ENCODE results near the gene GPATCH8.
A peak's percentile ranks its signal among the peaks of the same experiment; 100 is the strongest.
"Not testable (repeated sequence)": the region's sequence is repeated elsewhere in the genome, so short reads cannot be mapped to it uniquely, and the experiment has no call there.

GPATCH8 gene

DNA sequence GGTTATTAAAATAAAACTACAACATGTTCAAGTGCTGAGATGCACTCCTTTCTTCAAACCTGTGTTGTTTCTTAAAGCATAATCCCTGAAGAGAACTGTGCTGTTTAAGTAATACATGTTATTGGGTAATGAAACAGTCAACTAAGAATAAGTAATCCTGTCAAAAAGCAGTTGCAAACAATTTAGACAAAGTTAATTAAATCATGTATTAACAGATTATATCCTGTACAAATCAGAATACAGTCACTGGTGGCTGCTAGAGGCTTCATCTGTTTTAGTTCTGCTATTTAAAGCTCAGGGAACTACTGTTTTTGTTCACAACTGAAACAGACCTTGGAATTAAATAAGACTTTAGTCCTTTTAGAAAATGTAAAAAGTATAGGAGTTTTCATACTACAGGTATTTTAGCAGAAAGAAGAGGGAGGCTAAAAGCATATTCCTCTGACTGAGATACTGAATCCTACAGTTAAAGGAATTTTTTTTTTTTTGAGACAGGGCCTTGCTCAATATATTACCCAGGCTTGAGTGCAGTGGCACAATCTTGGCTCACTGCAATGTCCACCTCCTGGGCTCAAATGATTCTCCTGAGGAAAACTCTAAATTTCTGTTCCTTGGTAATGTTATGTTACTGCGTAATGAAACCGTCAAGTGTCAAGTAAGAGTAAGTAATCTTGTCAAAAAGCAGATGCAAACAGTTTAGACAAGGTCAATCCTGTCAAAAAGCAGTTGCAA lies 86.5 kb downstream of the GPATCH8 start:
- no peak for DNase-seq
- in situ Hi-C loops (cut with HindIII; ENCODE audit: low pct_ligation_motif_present, low pct_unique_long_range_greater_than_20kb, low sequenced_read_pairs) = no loop called here

DNA sequence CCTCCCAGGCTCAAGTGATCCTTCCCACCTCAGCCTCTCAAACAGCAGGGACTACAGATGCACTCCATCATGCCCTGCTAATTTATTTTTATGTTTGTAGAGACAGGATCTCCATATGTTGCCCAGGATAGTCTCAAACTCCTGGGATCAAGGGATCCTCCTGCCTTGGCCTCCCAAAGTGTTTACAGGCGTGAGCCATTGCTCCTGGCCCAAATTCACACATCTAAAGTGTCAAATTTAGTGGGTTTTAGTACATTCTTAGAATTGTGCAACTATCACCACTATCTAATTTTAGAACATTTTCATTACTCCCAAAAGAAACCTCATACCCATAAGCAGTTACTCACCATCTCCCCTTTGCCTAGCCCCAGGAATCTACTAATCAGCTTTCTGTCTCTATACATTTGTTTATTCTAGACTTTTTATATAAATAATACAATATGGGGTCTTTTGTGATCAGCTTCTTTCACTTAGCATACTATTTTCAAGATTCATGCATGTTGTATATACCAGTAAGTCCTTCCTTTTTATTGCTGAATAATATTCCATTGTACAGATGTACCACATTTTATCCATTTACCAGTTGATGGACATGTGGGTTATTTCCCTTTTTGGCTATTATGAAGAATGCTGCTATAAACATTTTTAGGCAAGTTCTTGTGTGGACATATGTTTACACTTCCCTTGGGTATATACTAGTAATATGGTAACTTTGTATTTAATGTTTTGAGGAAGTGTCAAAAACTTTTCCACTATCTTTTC lies 88.6 kb downstream of the GPATCH8 start:
- DNase-seq = no peak
- in situ Hi-C loops (cut with HindIII; ENCODE audit: low pct_ligation_motif_present, low pct_unique_long_range_greater_than_20kb, low sequenced_read_pairs) = no loop called here

DNA sequence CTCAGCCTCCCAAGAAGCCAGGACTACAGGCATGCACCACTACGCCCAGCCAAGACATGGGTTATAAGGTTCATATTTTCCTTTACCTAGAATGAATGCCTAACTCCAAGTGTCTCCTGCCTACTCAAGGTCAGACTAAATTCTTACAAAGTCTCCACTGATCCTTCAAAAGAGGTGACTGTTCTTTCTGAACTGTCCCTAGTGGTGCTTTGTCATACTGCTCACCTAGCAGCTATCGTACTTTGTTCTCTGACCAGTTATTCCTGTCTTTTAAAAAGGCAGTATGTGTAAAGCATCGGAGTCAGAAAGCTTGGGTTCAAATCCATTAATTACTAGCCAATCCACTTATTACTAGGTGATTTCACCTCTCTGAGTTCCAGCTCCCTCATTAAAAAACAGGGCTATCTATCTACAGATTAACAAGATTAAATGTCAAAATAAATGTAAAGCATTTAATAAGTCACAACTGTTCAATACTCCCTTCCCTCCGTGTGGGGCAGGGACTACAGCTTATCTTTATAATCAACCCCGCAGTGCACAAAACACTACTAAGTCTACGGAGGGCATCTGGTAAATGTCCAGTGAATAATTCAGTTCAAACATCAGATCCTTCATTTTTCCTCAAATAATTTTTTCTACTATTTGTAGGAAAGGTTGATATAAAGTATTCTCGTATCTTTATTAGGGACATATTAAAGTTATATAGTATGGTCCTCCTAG lies 93.7 kb downstream of the GPATCH8 start:
- in situ Hi-C loops (cut with HindIII; ENCODE audit: low pct_ligation_motif_present, low pct_unique_long_range_greater_than_20kb, low sequenced_read_pairs) = no loop called here
- DNase-seq = no peak

DNA sequence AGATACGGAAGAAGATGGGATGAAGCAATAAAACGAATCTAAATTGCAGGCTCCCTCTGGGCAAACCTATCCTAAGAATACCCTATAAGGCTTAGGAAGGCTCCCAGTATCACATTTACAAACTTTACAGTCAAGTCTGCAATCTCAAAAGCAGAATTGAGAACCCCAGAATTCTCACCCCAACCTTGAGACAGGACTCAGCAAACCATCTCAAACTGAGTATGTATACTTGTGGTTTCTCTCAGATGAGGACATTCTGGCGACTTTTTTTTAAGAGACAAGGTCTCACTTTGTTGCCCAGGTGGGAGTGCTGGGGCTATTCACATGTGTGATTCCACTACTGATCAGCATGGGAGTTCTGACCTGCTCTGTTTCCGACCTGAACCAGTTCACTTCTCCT lies 94.4 kb downstream of the GPATCH8 start:
- in situ Hi-C loops (cut with HindIII; ENCODE audit: low pct_ligation_motif_present, low pct_unique_long_range_greater_than_20kb, low sequenced_read_pairs) = no loop called here
- DNase-seq = no peak

DNA sequence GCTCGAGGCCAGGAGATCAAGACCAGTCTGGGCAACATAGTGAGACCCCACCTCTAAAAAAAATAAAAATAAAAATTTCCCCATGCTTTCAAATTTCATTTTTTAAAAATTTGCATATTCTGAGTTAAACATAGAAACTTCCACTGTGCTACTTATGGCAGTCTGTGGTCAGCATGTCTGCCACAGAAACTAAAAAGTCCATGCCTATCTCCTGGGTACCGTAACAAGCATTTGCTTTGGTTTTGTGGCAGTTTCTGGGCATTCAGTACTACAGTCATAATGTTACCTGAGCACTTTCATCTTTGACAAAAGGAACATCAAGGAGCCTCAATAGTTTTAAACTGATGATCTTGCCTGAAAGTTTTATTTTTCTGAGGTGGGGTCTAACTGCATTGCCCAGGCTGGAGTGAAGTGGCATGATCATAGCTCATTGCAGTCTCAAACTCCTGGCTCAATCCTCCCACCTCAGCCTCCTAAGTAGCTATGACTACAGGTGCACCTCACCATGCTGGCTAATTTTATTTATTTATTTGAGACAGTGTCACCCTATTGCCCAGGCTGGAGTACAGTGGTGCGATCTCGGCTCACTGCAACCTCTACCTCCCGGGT lies 100.5 kb downstream of the GPATCH8 start:
- in situ Hi-C loops (cut with HindIII; ENCODE audit: low pct_ligation_motif_present, low pct_unique_long_range_greater_than_20kb, low sequenced_read_pairs) = no loop called here

DNA sequence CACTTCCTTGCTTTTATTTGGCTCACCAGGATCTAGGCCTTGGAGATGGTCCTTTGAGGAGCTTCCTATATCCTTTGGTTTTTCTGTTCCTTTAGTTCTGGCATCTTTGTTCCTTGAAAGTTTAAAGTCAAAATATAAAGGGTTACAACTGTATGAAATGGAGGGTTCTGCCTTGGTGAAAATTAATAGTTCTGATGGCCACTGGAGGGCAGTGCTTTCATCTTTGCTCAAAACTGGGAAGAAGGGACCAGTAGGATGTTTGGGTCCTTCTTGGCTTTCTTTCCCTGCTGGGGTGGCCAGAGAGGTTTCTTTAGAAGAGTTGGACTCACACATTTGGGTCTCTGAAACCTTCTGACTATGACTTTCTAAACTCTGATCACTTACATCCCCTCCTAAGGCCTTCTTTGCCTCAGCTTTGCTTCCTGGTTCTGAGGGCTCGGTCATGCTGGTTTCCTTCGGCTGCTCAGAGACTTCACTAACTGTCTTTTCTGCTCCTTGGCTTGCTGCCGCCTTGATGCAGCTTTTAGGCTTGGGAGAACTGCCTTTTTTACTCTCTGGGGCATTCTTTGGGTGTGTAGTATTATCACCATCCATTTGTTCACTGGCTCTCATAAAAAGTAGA lies 102.9 kb downstream of the GPATCH8 start:
- in situ Hi-C loops (cut with HindIII; ENCODE audit: low pct_ligation_motif_present, low pct_unique_long_range_greater_than_20kb, low sequenced_read_pairs) = no loop called here
- DNase-seq = peak; percentile 44

More for the DNA sequence above, 100.5 kb downstream of the GPATCH8 start:
- DNase-seq = no peak

DNA sequence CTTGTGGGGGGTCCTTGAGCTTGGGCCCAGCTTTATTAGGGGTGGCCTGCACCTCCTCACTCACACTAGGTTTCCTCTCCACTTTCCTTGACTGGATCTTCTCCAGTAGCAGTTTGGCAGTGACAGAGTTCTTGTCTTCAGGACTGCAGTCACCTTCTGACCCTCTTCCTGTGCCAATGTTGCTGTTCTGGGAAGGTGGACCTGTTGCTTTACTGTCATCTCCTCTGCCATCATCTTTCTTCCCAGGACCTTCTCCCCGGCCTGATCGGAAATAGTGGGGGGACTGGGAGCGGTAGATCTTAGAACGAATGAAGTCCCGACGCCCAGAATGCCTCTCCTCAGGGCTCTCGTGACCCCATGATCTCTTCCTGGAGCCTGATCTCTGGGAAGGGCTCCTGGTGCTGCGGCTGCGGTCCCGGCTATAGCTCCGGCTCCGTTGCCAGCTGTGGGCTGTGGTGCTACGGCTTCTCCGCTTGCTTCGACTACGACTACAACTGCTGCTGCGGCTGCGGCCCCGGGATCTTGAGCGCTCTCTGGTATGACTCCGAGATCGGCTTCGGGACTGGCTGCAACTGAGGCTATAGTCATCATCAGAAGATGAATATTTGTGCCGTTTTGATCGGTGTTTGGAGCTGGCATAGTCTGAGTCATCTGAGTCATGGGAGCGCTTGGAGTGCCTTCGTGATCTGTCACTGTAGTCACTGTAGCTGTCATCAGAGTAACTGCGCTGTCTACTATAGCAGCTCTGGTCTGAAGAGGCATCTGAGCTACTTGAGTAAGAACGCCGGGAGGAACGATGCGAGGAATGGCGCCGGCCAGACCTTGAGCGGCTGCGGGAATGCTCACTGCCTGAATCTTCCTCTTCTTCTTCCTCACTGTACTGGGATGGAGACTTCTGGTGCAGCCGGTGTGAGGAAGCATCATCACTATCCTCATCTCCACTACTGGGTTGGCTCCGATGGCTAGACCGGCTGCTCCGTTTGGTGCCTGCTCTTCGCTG lies 104.2 kb downstream of the GPATCH8 start:
- DNase-seq = no peak
- in situ Hi-C loops (cut with HindIII; ENCODE audit: low pct_ligation_motif_present, low pct_unique_long_range_greater_than_20kb, low sequenced_read_pairs) = no loop called here

DNA sequence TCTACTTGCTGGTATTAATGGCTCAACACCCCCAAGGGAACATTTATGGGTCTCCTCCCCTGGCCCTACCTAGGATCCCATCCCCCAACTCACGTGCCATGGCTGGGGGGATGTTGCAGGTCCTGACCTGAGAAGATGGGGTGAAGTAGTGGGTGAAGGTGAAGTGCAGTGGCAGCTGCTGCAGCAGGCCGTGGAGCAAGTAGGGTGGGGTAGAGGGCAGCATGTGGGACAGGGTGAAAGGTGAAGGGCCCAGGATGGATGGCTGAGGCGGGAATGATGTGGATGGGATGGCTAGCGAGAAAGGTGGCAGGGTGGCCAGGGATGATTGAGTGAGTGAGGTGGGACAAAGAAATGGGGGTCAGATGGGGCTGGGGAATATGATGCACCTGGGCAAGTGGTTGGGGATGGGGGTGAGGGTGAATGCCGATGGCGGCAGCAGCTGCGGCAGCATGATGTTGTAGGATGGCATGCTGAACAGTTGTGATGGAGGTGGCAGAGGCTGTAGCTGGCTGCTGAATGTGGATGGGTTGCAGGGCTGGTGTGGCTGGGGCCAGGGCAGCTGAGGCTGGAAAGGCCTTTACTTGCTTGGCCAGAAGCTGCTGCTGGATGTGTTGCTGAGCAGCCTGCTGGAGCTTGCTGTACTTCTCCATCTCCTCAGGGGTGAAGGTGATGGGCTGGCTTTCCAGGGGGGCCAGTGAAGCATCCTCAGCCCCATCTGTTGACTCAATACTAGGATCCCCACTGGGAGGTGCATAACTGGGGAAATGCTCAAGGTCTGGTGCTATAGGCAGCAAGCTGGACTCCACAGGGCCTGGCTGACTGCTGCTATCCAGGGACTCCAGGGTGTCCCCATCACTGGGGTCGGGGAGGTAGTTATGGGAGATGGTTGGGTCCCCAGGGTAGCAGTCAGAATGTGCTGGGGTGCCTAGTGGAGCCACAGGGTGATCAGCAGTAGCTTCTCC lies 105.4 kb downstream of the GPATCH8 start:
- in situ Hi-C loops (cut with HindIII; ENCODE audit: low pct_ligation_motif_present, low pct_unique_long_range_greater_than_20kb, low sequenced_read_pairs) = no loop called here

DNA sequence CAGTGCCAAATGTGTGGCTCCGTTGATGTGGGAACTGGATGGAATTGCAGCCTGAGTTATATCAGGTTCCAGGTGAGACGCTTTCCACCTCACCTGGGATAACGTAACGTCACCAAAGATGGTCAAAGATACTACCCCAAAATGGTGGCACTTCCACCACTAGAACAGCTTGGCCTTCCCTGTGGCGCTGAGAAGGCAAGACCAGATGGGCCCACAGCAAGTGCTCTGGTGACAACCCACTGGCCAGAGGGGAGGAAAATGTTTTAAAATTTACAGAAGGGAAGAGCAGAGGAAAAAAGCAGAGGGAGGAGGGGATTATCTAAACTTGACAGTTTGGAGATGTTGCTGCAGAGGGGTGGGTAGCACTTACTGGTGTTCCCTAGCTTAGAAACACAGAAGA lies 106.3 kb downstream of the GPATCH8 start:
- in situ Hi-C loops (cut with HindIII; ENCODE audit: low pct_ligation_motif_present, low pct_unique_long_range_greater_than_20kb, low sequenced_read_pairs) = no loop called here
- DNase-seq = no peak

More for the DNA sequence above, 105.4 kb downstream of the GPATCH8 start:
- DNase-seq = no peak

DNA sequence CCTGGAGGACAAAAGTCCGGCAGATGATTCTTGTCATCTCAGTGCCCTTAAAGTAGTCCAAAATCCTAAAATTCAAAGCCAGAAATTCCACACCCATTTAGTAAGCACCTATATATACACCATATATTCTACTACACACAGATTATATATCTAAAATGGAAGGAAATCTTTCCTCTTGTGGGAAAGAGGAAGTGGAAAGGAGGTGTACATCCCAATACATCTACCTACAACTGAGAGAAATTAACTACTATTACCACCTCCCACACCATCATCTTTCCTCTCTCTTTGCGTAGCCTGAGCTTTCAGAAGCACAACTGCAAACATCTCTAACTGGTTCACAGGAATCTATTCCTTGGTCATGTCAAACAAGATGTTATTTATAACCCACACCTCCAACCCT lies 108.4 kb downstream of the GPATCH8 start:
- DNase-seq = no peak
- in situ Hi-C loops (cut with HindIII; ENCODE audit: low pct_ligation_motif_present, low pct_unique_long_range_greater_than_20kb, low sequenced_read_pairs) = no loop called here

DNA sequence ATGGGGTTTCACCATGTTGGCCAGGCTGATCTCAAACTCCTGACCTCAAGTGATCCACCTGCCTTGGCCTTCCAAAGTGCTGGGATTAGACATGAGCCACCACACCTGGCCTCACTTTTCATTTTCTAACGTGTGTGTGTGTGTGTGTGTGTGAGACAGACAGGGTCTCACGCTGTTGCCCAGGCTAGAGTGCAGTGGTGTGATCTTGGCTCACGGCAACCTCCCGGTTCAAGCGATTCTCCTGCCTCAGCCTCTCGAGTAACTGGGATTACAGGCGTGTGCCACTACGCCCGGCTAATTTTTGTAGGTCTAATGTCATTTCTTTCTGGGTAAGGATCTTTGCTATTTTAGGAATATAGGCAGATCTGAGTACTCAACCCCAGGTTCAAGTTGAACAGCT lies 109.1 kb downstream of the GPATCH8 start:
- DNase-seq; in situ Hi-C loops (cut with HindIII; ENCODE audit: low pct_ligation_motif_present, low pct_unique_long_range_greater_than_20kb, low sequenced_read_pairs): not testable (repeated sequence)

DNA sequence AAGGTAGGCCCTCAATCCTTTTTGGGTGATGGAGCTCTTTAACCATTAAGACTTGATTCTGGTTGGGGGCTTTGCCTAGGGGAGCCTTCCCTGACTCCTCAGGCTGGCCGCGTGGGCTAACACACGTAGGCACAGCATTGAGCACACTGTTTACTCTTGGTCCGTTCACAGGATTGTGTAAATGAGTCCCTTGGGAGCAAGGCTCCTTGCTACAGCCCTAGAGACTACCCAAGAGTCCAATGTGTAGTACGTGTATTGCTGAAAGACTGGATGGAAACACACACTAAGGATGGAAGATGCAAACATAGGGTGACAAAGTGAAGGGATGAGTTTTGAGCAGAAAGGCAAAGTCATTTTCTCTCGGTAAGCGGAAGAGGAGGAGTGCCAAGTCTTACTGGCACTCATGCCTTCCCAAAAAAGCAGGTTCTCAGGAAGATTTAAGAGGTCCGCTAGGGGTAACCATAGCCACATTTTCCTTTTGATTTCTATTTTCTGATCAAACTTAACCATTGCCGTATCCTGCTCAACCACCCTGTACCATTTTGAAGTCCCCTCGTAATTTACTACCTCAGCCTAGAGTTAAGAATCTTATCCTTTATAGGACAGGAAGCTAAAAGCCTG lies 112.8 kb downstream of the GPATCH8 start:
- in situ Hi-C loops (cut with HindIII; ENCODE audit: low pct_ligation_motif_present, low pct_unique_long_range_greater_than_20kb, low sequenced_read_pairs) = no loop called here
- DNase-seq = no peak

DNA sequence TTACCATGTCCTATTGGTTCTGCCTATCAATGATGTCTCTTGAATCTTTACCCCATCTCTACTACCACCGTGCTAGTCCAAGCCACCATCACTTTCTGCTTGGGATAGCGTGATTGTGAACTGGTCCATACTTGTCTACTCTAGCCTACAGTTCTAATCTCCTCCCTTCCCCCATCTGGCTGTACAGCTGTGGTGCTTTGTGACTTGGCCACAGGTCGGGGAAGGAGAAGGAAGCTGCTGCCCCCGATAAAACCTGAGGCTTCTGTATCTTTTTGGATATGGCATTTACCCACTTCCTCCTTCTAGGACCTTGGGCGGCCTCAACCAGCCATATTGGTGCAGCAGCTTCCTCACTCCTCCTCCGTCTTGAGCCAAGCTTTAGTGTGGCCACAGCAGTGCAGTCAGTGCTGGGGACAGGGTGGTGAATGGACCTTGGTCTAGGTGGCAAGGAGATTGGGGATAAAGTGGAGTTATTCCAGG lies 113.4 kb downstream of the GPATCH8 start:
- in situ Hi-C loops (cut with HindIII; ENCODE audit: low pct_ligation_motif_present, low pct_unique_long_range_greater_than_20kb, low sequenced_read_pairs) = no loop called here
- no peak for DNase-seq

DNA sequence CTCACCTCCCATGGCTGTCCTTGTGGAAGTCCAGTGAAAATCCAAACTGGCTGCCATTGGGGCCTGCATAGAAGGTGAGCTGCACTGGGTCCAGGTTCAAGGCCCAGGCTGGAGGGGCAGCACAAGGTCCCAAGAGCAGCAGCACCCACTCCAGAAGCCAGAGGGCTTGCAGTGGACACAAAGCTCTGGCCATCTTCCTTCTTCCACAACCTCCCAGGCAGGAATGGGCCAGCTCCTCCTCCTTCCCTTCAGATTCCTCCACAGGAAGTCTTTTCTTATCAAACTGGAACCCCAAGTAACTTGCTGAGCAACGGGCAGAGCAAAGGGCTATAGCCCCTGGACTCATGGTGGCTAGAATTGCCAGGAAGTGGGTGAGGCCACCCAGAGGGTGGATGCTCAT lies 113.9 kb downstream of the GPATCH8 start, which contains the start of gene ITGA2B:
Gene ITGA2B, minus strand, starts transcription at position 369 of the 400 bp plus-strand sequence. Its CDS starts 176 bp downstream, at position 193.
- DNase-seq = no peak
- in situ Hi-C loops (cut with HindIII; ENCODE audit: low pct_ligation_motif_present, low pct_unique_long_range_greater_than_20kb, low sequenced_read_pairs) = no loop called here

DNA sequence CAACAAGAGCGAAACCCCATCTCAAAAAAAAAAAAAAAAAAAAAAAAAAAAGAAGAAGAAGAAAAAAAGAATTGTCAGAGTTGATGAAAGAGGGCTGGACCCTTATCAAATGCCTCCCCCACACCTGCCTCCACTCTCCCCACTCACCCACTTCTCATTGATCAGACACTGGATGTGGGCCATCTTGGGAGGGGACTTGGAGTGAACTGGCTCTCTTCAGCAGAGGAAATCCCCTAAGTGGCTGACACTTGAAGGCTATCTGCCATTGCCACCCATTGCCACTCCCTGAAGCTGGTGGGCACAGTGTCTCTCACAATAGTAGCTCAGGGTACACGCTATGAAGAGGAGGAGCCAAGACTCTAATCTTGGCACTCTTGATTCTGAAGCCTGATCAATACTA lies 115.4 kb downstream of the GPATCH8 start:
- DNase-seq = no peak
- in situ Hi-C loops (cut with HindIII; ENCODE audit: low pct_ligation_motif_present, low pct_unique_long_range_greater_than_20kb, low sequenced_read_pairs) = no loop called here

DNA sequence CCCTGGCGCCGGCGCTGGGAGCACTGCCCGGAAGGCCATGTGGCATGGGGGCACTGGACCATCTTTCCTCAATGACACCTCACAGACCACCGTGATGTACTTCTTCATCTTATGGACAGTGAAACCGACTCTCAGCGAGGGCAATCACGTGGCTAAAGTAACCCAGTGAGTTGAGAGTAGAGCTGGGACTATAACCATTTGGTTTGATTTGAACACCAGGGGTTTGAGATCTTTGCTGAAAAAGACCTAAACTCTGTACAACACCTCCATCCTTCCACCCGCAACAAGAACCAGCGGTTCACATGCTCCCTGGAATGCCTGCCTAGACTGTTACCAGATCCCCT lies 117.1 kb downstream of the GPATCH8 start:
- no peak for DNase-seq
- in situ Hi-C loops (cut with HindIII; ENCODE audit: low pct_ligation_motif_present, low pct_unique_long_range_greater_than_20kb, low sequenced_read_pairs) = no loop called here
